BE2C (cell line): ENCODE data around the gene BABAM1.

Experiments used
- DNase-seq: peaks from one replicate; pipeline ENCODE4 v3.0.0-alpha.2; 2020
- H3K27me3 ChIP-seq: fragments of 250-450 bp; sonication (Bioruptor Pico); 2 replicates; pipeline ENCODE4 v1.5.1; 2020; ENCODE audit warnings: mild to moderate bottlenecking
- H3K36me3 ChIP-seq: fragments of 250-450 bp; sonication (Bioruptor Pico); 2 replicates; pipeline ENCODE4 v1.5.1; 2020; ENCODE audit warnings: mild to moderate bottlenecking
- H3K4me1 ChIP-seq: fragments of 250-450 bp; sonication (Bioruptor Pico); 2 replicates; pipeline ENCODE4 v1.5.1; 2020
- H3K4me3 ChIP-seq: 2 replicates; pipeline ENCODE4 v1.5.1; 2011; ENCODE audit warnings: low read depth, low read length
- H3K9me3 ChIP-seq: fragments of 250-450 bp; sonication (Bioruptor Pico); 2 replicates; pipeline ENCODE4 v1.5.1; 2020
- CTCF ChIP-seq: IDR thresholded peaks from 2 replicates; pipeline ENCODE4 v1.5.1; 2012; ENCODE audit warnings: mild to moderate bottlenecking, low read depth, low read length

The BABAM1 gene

GRCh38 chr19:17322854-17323253, 55.6 kb downstream of the BABAM1 start:
- H3K4me1 ChIP-seq = no peaks in the 10 kb centered on the region
- H3K9me3 ChIP-seq = no peaks in the 10 kb centered on the region
- H3K27me3 ChIP-seq = no peaks in the 10 kb centered on the region
- no peak for DNase-seq
- no peak overlapping the region for H3K4me3 ChIP-seq
- TF ChIP-seq CTCF = no peak
- H3K36me3 ChIP-seq = peaks cover 19% of the 10 kb centered on the region

DNA sequence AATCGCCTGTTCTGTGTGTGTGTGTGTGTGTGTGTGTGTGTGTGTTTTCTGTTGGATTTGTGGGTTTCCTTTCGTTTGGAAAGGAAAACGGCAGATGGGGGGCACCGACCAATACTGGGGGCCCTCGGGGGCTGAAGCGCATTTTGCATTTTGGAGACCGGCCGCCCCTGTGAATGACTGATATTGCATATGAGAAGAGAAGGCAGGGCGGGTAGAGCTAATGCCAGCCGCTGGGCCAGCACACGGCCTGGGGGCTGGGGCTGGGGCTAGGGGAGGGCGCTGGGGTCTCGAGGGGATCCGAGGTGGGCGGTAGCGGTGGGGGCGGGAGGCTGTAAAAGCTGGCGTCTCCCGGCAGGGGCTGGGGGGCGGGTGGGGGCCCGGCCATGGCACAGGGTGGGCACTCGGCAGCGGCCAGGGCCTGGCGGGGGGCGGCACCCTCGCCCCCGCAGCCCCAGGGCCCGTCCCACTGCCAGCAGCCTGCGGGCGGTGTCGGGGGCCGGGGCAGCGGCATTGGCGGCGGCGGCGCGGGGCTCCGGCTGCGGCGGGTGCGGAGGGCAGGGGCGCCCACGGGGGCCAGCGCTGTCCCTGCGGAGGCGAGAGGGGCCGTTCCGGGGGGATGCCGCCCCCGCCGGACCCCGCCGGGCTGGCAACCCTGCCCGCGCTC, 56.2 kb downstream of the BABAM1 start:
- Histone ChIP-seq H3K27me3 (no peaks in the 10 kb centered on the region), H3K9me3 (no peaks in the 10 kb centered on the region), H3K4me1 (no peaks in the 10 kb centered on the region), H3K36me3 (peaks cover 19% of the 10 kb centered on the region), H3K4me3 (peak overlapping the region; percentile 28; the same call in 1 of the 2 replicates)
- no peak for TF ChIP-seq CTCF
- no peak for DNase-seq

- peaks cover 18% of the 10 kb centered on the region for H3K36me3 ChIP-seq
- TF ChIP-seq CTCF = no peak; the same call in 1 of the 2 replicates
- H3K4me1 ChIP-seq = no peaks in the 10 kb centered on the region
- DNase-seq = no peak
- no peaks in the 10 kb centered on the region for H3K27me3 ChIP-seq
- no peaks in the 10 kb centered on the region for H3K9me3 ChIP-seq
- peak overlapping the region; percentile 28; the same call in 1 of the 2 replicates for H3K4me3 ChIP-seq
Measured at GRCh38 chr19:17323964-17324332, 56.7 kb downstream of the BABAM1 start.

GRCh38 chr19:17324357-17325114, 57.3 kb downstream of the BABAM1 start:
- Histone ChIP-seq H3K36me3 (peaks cover 13% of the 10 kb centered on the region), H3K4me1 (no peaks in the 10 kb centered on the region), H3K4me3 (no peak overlapping the region), H3K9me3 (no peaks in the 10 kb centered on the region), H3K27me3 (no peaks in the 10 kb centered on the region)
- no peak for DNase-seq
- no peak for TF ChIP-seq CTCF

DNA sequence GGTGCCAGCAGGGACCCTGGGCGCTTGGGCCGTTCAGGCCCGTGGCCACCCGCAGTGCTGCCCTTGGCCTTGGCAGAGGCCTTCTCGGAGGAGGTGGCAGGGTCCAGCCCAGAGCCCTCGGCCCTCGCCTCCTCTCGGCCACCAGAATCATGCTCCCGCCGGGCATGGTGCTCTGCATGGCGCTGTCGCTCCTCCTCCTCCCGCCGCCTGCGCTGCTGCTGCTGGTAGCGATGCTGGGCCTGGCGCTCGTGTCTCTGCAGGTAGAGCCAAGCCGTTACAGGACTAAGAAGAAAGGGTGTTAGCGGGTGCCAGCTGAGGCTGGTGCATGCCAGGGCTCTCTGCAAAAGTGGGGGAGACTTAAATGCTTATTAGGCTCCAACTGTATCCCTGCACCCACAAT, 57.9 kb downstream of the BABAM1 start:
- DNase-seq = no peak
- TF ChIP-seq CTCF = no peak
- Histone ChIP-seq H3K27me3 (no peaks in the 10 kb centered on the region), H3K4me3 (no peak overlapping the region), H3K36me3 (peaks cover 12% of the 10 kb centered on the region), H3K4me1 (no peaks in the 10 kb centered on the region), H3K9me3 (no peaks in the 10 kb centered on the region)

- Histone ChIP-seq H3K9me3 (no peaks in the 10 kb centered on the region), H3K4me1 (no peaks in the 10 kb centered on the region), H3K4me3 (no peak overlapping the region), H3K27me3 (no peaks in the 10 kb centered on the region), H3K36me3 (0 out of 2 replicates have a peak, but pooled peaks cover 8% of the 10 kb centered on the region)
- TF ChIP-seq CTCF = no peak
- DNase-seq = no peak
Measured at GRCh38 chr19:17325881-17326594, 58.8 kb downstream of the BABAM1 start.
